Measurements from ENCODE around the gene RPS19BP1. TPM values are rescaled to one million over a fixed set of nuclear protein-coding genes. Genes with fewer than 3 reads are reported as not detected.
"Not testable (repeated sequence)": the region's sequence is repeated elsewhere in the genome, so short reads cannot be mapped to it uniquely, and the experiment has no call there.

RPS19BP1 gene
- total RNA-seq, 6 experiments from 2014 or later = 31.0 to 104 (median 32.8) TPM

DNA sequence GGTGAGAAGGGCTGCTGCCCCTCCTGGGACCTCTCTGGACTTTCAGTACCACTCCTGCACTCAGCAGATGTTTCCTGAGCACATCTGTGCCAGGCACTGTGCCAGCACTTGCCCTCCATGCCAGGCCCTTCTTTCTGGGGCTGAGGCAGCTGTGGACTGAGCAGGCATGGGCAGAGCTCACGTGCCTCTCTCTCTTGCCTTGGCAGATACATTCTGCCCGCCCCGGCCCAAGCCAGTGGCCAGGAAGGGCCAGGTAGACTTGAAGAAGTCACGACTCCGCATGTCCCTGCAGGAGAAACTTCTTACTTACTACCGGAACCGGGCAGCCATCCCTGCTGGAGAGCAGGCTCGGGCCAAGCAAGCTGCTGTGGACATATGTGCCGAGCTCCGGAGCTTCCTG is 20.5 kb downstream of the RPS19BP1 start:
- no peak overlapping the region for H3K27ac ChIP-seq

DNA sequence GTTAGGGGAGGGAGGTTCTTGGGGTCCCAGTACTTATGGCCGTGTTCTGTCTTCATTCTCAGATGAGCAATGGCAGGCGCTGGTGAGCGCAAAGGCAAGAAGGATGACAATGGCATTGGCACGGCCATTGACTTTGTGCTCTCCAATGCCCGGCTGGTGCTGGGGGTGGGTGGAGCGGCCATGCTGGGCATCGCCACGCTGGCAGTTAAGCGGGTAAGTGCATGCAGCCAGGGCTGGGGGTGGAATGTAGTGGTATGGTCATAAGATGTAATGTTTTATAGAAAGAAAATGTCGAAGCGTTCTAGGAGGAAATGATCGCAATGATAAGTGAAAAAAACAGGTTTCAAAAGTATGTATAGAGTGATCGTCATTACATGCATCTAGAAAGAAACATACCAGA is 21.3 kb downstream of the RPS19BP1 start:
- WGBS (ENCODE audit: insufficient coverage, low coverage, low lambda C conversion rate, missing lambda C conversion rate) = 95% methylated on average over 8 of the region's 13 CpGs
- DNase-seq = peak in 1 of 3 donors; percentile 26
- intact Hi-C loops (cut with DNase I) = no loop called here
- Histone ChIP-seq H3K36me3 (peaks cover 18 to 91% (median 44%) of the 10 kb centered on the region in 4 donors), H3K4me1 (no peaks in the 10 kb centered on the region), H3K27ac (no peak overlapping the region), H3K27me3 (no peaks in the 10 kb centered on the region), H3K9me3 (no peaks in the 10 kb centered on the region), H3K4me3 (no peak overlapping the region)
- no peak for ATAC-seq
- TF ChIP-seq POLR2A (IDR thresholded peaks at IDR 0.05) = no peak
- TF ChIP-seq, protein P1, sequence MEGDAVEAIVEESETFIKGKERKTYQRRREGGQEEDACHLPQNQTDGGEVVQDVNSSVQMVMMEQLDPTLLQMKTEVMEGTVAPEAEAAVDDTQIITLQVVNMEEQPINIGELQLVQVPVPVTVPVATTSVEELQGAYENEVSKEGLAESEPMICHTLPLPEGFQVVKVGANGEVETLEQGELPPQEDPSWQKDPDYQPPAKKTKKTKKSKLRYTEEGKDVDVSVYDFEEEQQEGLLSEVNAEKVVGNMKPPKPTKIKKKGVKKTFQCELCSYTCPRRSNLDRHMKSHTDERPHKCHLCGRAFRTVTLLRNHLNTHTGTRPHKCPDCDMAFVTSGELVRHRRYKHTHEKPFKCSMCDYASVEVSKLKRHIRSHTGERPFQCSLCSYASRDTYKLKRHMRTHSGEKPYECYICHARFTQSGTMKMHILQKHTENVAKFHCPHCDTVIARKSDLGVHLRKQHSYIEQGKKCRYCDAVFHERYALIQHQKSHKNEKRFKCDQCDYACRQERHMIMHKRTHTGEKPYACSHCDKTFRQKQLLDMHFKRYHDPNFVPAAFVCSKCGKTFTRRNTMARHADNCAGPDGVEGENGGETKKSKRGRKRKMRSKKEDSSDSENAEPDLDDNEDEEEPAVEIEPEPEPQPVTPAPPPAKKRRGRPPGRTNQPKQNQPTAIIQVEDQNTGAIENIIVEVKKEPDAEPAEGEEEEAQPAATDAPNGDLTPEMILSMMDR (IDR thresholded peaks at IDR 0.05) = no peak

More for the DNA sequence above, 20.5 kb downstream of the RPS19BP1 start:
- no CpG with 5 or more reads among the region's 10 CpGs for WGBS (ENCODE audit: insufficient coverage, low coverage, low lambda C conversion rate, missing lambda C conversion rate)
- Histone ChIP-seq H3K4me3 (no peak overlapping the region), H3K4me1 (no peaks in the 10 kb centered on the region), H3K27me3 (no peaks in the 10 kb centered on the region), H3K36me3 (peaks cover 18 to 84% (median 39%) of the 10 kb centered on the region in 4 donors), H3K9me3 (no peaks in the 10 kb centered on the region)
- DNase-seq (peak in 1 of 3 donors; percentile 51), ATAC-seq (no peak)
- TF ChIP-seq POLR2A (IDR thresholded peaks at IDR 0.05) = no peak
- TF ChIP-seq, protein P1 (IDR thresholded peaks at IDR 0.05) = no peak
- intact Hi-C loops (cut with DNase I) = no loop called here

DNA sequence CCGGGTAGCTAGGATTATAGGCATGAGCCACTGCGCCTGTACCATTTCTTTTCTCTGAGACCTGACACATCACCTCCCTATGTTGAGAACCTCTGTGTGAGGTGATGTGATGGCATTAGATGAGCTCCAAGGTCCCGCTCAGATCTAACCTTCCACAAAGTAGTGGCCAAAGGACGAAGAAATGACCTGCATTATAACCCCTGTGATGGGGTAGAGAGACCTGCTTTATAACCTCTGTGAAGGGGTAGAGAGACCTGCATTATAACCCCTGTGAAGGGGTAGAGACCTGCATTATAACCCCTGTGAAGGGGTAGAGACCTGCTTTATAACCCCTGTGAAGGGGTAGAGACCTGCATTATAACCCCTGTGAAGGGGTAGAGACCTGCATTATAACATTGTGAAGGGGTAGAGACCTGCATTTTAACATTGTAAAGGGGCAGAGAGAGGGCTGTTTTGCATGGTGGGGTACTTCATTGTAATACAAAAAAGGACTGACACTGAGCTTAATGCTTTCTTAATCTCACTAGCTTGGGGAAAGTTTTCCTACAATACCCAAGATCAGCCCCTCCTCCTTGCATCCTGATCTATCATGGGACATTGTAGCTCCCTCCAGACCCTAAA is 21.9 kb downstream of the RPS19BP1 start:
- Histone ChIP-seq H3K9me3 (no peaks in the 10 kb centered on the region), H3K27ac (no peak overlapping the region), H3K27me3 (no peaks in the 10 kb centered on the region), H3K36me3 (peaks cover 18 to 91% (median 45%) of the 10 kb centered on the region in 4 donors), H3K4me1 (no peaks in the 10 kb centered on the region), H3K4me3 (no peak overlapping the region)
- no peak for TF ChIP-seq POLR2A (IDR thresholded peaks at IDR 0.05)
- DNase-seq (no peak), ATAC-seq (no peak)
- WGBS (ENCODE audit: insufficient coverage, low coverage, low lambda C conversion rate, missing lambda C conversion rate) = 76% methylated on average over 4 of the region's 4 CpGs
- intact Hi-C loops (cut with DNase I) = no loop called here

DNA sequence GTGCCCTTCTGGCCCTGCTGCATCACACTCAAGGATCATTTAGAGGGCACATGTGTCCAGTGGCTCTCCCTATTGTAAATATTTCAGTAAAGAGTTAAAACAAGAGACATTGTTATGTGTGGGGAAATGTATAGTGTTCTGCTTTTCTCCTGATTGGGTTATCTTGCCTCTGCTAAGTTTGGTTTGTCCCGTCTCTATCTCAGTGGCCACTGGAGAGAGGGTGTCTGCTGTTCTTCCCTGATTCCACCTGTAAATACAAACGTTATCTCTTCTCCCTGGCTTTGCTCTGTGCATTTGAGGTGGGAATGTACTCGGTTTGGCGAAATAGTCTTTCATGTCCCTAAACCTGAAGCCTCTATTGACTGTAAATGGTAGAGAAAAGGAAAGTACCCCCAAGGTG is 24.2 kb downstream of the RPS19BP1 start:
- Histone ChIP-seq H3K4me1 (peaks cover 0 to 8% (median 3%) of the 10 kb centered on the region in 4 donors), H3K36me3 (peaks cover 5 to 88% (median 45%) of the 10 kb centered on the region in 4 donors), H3K27me3 (no peaks in the 10 kb centered on the region), H3K9me3 (no peaks in the 10 kb centered on the region), H3K27ac (no peak overlapping the region), H3K4me3 (no peak overlapping the region)
- no peak for ATAC-seq
- TF ChIP-seq POLR2A (IDR thresholded peaks at IDR 0.05) = no peak
- TF ChIP-seq, protein P1 (IDR thresholded peaks at IDR 0.05) = no peak
- WGBS (ENCODE audit: insufficient coverage, low coverage, low lambda C conversion rate, missing lambda C conversion rate) = 53% methylated on average over 4 of the region's 4 CpGs
- intact Hi-C loops (cut with DNase I) = no loop called here
- DNase-seq = no peak

DNA sequence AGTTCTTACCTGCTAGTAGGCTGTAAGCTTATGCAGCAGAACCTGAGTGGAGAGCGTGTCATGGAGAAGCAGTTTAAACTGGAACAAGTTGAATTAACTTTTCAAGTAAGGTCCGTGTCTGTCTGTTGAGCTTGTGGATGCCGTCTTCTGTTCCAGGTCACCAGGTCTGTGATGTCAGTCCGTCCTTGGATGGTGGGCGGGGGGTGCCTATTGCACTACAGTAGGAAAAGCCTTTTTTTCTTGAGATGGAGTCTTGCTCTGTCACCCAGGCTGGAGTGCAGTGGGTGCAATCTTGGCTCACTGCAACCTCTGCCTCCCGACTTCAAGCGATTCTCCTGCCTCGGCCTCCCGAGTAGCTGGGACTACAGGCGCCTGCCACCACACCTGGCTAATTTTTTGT is 25.5 kb downstream of the RPS19BP1 start:
- H3K27me3 ChIP-seq; ATAC-seq; H3K27ac ChIP-seq; H3K9me3 ChIP-seq; H3K4me3 ChIP-seq; intact Hi-C loops (cut with DNase I): not testable (repeated sequence)
- DNase-seq = peak in 1 of 3 donors; percentile 6
- peaks cover 0 to 13% (median 4%) of the 10 kb centered on the region in 4 donors for H3K4me1 ChIP-seq
- WGBS (ENCODE audit: insufficient coverage, low coverage, low lambda C conversion rate, missing lambda C conversion rate) = 92% methylated on average over 3 of the region's 10 CpGs
- peaks cover 5 to 76% (median 35%) of the 10 kb centered on the region in 4 donors for H3K36me3 ChIP-seq
